K562 (cell line): ENCODE data around the gene DNAJC6.

Experiments used
- BDP1 ChIP-seq: IDR thresholded peaks from 3 replicates; pipeline ENCODE4 v1.6.1; 2011; ENCODE audit not compliant: insufficient read length, insufficient read depth
- DDX20 ChIP-seq: fragments of 450-650 bp; IDR thresholded peaks from 2 replicates; pipeline ENCODE4 v1.6.1; 2016; ENCODE audit warnings: missing genetic modification characterization, low read depth, mild to moderate bottlenecking, missing compliant biosample characterization, moderate library complexity
- EZH2 ChIP-seq: IDR thresholded peaks from 2 replicates; pipeline ENCODE4 v1.6.1; 2012; ENCODE audit warnings: low read depth, mild to moderate bottlenecking, inconsistent platforms, low read length, borderline replicate concordance
- HDAC2 ChIP-seq: fragments of 450-650 bp; IDR thresholded peaks from 2 replicates; pipeline ENCODE4 v1.6.1; 2016; ENCODE audit warnings: mild to moderate bottlenecking
- KAT8 ChIP-seq: fragments of 450-650 bp; IDR thresholded peaks from 2 replicates; pipeline ENCODE4 v1.6.1; 2016; ENCODE audit warnings: low read depth, mild to moderate bottlenecking
- POLR2AphosphoS5 ChIP-seq: IDR thresholded peaks from 2 replicates; pipeline ENCODE4 v1.6.1; 2011; ENCODE audit warnings: mild to moderate bottlenecking, low read depth, low read length, moderate library complexity; ENCODE audit not compliant: control insufficient read depth, insufficient read depth
- PRPF4 ChIP-seq: fragments of 200-400 bp; formaldehyde crosslinking; IDR thresholded peaks from one replicate; pipeline ENCODE4 v1.6.1; 2017; ENCODE audit warnings: low read length, low read depth, mild to moderate bottlenecking; ENCODE audit not compliant: insufficient read depth, poor library complexity, severe bottlenecking
- TF ChIP-seq, protein P1 (sequence below): fragments of 250-450 bp; sonication (Bioruptor Pico); IDR thresholded peaks from 2 replicates; pipeline ENCODE4 v1.8.0; 2022; ENCODE audit warnings: moderate library complexity, mild to moderate bottlenecking, inconsistent platforms

DNA sequence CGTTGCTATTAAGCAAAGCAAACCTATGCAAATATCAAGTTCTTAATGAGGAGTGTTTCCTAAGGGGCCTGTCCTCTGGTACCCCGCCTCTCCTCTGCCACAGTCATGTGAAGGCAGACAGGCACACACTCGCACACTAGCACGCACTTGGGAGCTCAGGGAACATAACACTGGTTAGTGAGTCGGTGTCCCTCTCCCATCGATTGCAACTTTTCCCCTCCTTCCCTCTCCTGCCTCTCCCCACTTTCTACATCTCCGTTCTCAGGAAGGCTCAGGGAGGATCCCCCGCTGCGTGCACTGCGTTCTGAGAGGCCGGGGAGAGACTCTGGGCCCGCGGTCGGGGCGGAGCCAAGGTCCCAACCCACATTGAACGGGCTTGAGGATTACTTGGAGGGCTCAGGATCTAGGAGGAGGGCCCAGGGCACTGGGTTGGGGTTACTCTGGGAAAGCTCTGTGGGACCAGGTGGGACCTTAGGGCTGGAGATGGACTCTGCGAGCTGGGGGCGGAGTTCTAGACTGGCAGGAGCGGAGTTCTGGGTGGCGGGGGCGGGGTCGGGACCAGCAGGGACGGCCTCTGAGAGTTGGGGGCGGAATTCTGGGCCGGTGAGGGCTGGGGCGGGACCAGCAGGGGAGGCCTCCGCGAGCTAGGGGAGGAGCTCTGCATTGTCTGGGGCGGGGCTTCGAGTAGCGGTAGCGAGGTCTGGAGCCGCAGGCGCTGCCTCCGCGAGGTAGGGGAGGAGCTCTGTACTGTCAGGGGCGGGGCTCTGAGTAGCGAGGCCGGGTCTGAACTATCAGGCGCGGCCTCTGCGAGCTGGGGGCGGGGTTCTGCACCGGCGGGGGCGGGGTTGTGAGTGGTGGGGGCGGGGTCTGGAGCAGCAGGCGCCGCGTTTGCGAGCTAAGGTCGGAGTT is 110.6 kb downstream of the DNAJC6 start:
- TF ChIP-seq HDAC2 (peak; percentile 65; the same call in 1 of the 2 replicates), PRPF4 (no peak), DDX20 (no peak), POLR2AphosphoS5 (peak; percentile 47; the same call in 1 of the 2 replicates), BDP1 (no peak), EZH2 (no peak), KAT8 (no peak)
- TF ChIP-seq, protein P1, sequence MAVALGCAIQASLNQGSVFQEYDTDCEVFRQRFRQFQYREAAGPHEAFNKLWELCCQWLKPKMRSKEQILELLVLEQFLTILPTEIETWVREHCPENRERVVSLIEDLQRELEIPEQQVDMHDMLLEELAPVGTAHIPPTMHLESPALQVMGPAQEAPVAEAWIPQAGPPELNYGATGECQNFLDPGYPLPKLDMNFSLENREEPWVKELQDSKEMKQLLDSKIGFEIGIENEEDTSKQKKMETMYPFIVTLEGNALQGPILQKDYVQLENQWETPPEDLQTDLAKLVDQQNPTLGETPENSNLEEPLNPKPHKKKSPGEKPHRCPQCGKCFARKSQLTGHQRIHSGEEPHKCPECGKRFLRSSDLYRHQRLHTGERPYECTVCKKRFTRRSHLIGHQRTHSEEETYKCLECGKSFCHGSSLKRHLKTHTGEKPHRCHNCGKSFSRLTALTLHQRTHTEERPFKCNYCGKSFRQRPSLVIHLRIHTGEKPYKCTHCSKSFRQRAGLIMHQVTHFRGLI (CRISPR knock-in tag) = no peak
